GM08714 (cell line): ENCODE results near the gene CTSD.

Source experiments
- H3K4me3 ChIP-seq: fragments of 200-500 bp; sonication (Bioruptor generic); 2 replicates; pipeline ENCODE4 v1.5.1; 2014; ENCODE audit warnings: mild to moderate bottlenecking, low read length, inconsistent platforms
- ZNF274 ChIP-seq: IDR thresholded peaks from 2 replicates; pipeline ENCODE4 v1.6.1; 2012; ENCODE audit warnings: mild to moderate bottlenecking, low read depth, low read length

Gene CTSD

GRCh38 chr11:1703146-1703545, 60.6 kb downstream of the CTSD start:
- TF ChIP-seq ZNF274: no peak
- no peak overlapping the region for H3K4me3 ChIP-seq
